ENCODE measurements around the gene KCNJ13. TPM values are rescaled to one million over a fixed set of nuclear protein-coding genes. Genes with fewer than 3 reads are reported as not detected.
"Not testable (repeated sequence)": the region's sequence is repeated elsewhere in the genome, so short reads cannot be mapped to it uniquely, and the experiment has no call there.

Gene KCNJ13
- total RNA-seq, 1 experiment from 2014 or later = 0.12 TPM

GRCh38 chr2:232767866-232768265, 8.5 kb downstream of the KCNJ13 start:
- DNase-seq (ENCODE audit: low spot score) = no peak

GRCh38 chr2:232761301-232761907, 15.0 kb downstream of the KCNJ13 start:
- DNase-seq (ENCODE audit: low spot score) = peak; percentile 48

DNA sequence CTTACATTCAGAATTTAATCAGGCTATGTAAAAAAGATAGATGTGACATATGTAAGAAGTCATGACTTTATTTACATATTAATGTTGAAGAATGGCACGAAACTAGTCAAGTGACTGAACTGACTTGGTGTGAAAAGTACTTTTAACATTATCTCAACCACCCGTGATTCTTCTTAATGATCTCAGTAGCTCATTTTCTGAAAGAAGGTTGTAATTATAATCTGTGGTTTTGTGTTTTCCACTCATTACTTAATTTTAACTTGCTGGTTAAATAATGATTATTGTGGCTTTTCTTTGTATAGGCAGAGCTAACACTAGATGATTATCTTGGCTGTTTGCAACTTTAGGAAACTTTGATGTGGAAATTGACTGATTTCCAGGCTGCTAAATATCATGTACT, 18.5 kb downstream of the KCNJ13 start:
- DNase-seq (ENCODE audit: low spot score) = no peak

DNA sequence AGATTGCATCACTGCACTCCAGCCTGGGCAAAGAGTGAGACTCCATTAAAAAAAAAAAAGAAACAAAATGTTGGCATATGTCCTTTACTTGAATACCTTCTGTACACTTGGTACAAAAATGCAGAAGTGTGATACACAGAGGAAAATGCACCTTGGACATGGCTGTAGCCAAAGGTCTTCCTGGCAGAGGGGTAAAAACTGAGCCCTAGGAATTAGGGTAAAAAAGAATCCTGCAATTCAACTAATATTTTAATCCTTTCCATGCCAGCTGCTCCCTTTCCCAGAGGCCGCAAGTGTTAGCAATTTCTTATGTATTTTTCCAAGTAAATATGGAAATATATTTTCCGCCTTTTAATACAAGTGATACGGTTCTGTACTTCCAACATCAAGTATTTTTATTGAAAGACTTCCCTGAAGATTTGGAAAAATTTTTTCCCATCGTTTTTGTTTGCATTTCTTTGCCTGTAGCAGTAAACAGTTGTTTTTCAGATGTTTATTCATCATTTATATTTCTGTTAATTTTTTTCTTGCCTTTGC, 26.2 kb downstream of the KCNJ13 start:
- DNase-seq (ENCODE audit: low spot score) = no peak

DNA sequence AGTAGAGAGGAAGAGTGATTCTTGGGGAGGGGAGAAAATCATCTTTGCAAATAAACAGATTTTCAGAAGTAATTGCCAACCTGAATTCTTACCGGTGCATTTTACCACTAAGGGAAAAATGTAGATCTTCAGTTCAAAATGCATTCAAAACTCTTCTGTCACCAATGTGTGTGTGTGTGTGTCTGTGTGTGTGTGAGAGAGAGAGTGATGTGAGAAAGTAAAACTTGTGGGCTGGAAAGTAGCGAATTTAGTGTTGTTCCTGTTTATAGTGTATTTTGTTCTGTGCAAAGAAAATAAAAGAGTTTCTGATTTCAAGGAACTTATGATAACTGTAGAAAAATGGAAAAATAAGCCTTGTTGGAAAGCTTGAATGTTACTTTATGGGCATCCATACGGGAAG, 27.0 kb downstream of the KCNJ13 start:
- no peak for DNase-seq (ENCODE audit: low spot score)

GRCh38 chr2:232748038-232748437, 28.3 kb downstream of the KCNJ13 start:
- no peak for DNase-seq (ENCODE audit: low spot score)

DNA sequence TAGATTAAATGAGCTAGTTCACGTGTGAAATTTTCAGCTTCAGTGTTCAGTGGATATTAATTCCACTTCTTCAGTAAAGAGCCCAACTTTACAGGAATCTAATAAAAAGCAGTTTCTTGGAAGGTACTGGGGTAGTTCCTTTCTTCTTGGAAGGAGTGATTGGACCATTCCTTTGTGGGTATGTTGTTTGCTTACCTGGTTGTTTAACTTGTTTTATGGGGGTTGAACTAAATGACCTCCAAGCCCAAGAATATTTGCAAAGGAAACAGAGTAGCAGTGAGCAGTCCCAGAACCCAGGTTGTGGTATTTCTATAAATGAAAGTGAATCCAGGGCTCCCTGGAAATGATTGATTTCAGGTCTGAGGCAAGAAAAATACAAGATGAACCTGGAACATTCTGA, 31.4 kb downstream of the KCNJ13 start:
- no peak for DNase-seq (ENCODE audit: low spot score)

DNA sequence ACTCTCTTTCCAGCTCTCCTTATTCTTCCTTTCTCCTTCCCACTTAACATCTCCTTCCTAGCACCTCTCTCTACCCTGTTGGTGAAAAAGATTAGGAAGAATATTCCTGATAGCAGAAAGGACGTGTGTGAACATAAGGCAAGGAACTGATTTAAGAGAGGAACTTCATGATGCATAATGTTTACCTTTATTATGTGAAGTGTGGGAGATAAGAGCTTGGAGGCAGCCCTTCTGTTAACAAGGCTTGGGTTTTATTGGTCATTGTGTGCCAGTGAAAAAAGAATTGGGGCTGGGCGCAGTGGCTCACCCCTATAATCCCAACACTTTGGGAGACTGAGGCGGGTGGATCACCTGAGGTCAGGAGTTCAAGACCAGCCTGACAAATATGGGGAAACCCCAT, 34.4 kb downstream of the KCNJ13 start:
- no peak for DNase-seq (ENCODE audit: low spot score)

- no peak for DNase-seq (ENCODE audit: low spot score)
These were observed 35.1 kb downstream of the KCNJ13 start for GRCh38 chr2:232741294-232741693.

DNA sequence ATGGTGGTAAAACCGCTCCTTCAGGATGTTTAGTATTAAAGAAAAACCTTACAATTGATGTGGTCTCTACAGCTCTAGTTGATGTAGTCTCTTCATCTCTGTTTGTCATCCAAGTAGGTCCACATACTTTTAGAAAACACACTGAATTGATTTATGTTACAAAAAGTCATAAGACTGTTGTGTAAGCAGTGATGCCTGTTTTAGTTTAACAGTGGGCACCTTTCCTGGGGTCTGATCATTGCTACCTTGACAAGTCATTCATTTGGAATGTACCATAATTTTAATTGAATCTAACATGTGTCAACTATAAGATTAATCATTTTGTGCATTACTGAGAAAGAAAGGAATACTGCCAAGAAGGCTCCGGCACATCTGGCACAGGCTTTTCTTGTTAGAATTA, 44.9 kb downstream of the KCNJ13 start:
- no peak for DNase-seq (ENCODE audit: low spot score)

DNA sequence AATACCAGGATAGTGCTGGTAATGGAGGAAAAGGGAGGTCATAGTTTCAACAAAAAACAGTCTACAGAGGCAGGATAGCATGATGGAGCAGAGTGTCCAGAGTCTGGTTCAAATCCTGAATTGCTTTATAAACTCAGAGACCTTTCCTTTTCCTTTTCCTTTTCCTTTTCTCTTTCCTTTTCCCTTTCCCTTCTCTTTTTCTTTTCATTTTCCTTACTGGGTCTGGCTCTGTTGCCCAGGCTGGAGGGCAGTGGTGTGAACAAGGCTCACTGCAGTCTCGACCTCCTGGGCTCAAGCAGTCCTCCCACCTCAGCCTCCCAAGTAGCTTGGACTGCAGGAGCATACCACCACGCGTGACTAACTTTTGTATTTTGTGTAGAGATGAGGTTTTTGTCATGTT, 47.6 kb downstream of the KCNJ13 start:
- DNase-seq (ENCODE audit: low spot score) = no peak

GRCh38 chr2:232723027-232723426, 53.3 kb downstream of the KCNJ13 start:
- DNase-seq (ENCODE audit: low spot score) = no peak

GRCh38 chr2:232721882-232722281, 54.5 kb downstream of the KCNJ13 start:
- no peak for DNase-seq (ENCODE audit: low spot score)

- DNase-seq (ENCODE audit: low spot score) = no peak
These were observed 55.1 kb downstream of the KCNJ13 start for GRCh38 chr2:232721261-232721660.

DNA sequence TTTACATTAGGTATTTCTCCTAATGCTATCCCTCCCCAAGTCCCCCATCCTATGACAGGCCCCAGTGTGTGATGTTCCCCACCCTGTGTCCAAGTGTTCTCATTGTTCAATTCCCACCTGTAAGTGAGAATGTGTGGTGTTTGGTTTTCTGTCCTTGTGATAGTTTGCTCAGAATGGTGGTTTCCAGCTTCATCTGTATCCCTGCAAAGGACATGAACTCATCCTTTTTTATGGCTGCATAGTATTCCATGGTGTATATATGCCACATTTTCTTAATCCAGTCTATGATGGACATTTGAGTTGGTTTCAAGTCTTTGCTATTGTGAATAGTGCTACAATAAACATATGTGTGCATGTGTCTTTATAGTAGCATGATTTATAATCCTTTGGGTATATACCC, 56.3 kb downstream of the KCNJ13 start:
- not testable (repeated sequence) for DNase-seq (ENCODE audit: low spot score)

Other genes with a start within 250 kb of the KCNJ13 start
- gene CHRNG, start 236.9 kb downstream of the KCNJ13 start, total RNA-seq (2014; rRNA removed; shearing (Covaris generic)) = not detected in 2 replicates
- 4.8 and 5.4 TPM in 2 replicates for gene TIGD1, start 226.0 kb downstream of the KCNJ13 start, total RNA-seq (2014; rRNA removed; shearing (Covaris generic))
- gene EIF4E2, start 225.9 kb downstream of the KCNJ13 start, total RNA-seq (2014; rRNA removed; shearing (Covaris generic)) = 97.7 and 277 TPM in 2 replicates
- gene EFHD1, start 143.0 kb downstream of the KCNJ13 start, total RNA-seq (2014; rRNA removed; shearing (Covaris generic)) = 0.31 and 3.7 TPM in 2 replicates
- gene GIGYF2, start 79.2 kb downstream of the KCNJ13 start, total RNA-seq (2014; rRNA removed; shearing (Covaris generic)) = 37.0 and 43.7 TPM in 2 replicates
- gene SNORC, start 93.7 kb upstream of the KCNJ13 start, total RNA-seq (2014; rRNA removed; shearing (Covaris generic)) = 0.10 and 0.25 TPM in 2 replicates
- gene NGEF, start 236.7 kb upstream of the KCNJ13 start, total RNA-seq (2014; rRNA removed; shearing (Covaris generic)) = 1.3 and 3.3 TPM in 2 replicates